Esophagus muscularis mucosa (tissue), 4 donors: Measurements from ENCODE around the gene RASGRF1.
A peak's percentile ranks its signal among the peaks of the same experiment; 100 is the strongest.

Experiments
- EP300 ChIP-seq: sonication (generic); formaldehyde crosslinking; IDR thresholded peaks from one replicate; pipeline ENCODE4 v1.6.1; 2017; ENCODE audit warnings: antibody characterized with exemption
- POLR2A ChIP-seq: fragments of 450-650 bp; IDR thresholded peaks from one replicate; pipeline ENCODE4 v1.6.1; 2017; ENCODE audit warnings: antibody characterized with exemption, moderate library complexity, mild to moderate bottlenecking, low read depth
- TF ChIP-seq, protein P1 (sequence below), 3 experiments: fragments of 200-600 bp in 2 of 3; fragments of 450-650 bp in 1 of 3; sonication (generic) in 2 of 3; IDR thresholded peaks; one replicate each; pipeline ENCODE4 v1.5.1; 2017 to 2019; ENCODE audit warnings: antibody characterized with exemption in 3 of 3, mild to moderate bottlenecking in 2 of 3, moderate library complexity in 1 of 3

DNA sequence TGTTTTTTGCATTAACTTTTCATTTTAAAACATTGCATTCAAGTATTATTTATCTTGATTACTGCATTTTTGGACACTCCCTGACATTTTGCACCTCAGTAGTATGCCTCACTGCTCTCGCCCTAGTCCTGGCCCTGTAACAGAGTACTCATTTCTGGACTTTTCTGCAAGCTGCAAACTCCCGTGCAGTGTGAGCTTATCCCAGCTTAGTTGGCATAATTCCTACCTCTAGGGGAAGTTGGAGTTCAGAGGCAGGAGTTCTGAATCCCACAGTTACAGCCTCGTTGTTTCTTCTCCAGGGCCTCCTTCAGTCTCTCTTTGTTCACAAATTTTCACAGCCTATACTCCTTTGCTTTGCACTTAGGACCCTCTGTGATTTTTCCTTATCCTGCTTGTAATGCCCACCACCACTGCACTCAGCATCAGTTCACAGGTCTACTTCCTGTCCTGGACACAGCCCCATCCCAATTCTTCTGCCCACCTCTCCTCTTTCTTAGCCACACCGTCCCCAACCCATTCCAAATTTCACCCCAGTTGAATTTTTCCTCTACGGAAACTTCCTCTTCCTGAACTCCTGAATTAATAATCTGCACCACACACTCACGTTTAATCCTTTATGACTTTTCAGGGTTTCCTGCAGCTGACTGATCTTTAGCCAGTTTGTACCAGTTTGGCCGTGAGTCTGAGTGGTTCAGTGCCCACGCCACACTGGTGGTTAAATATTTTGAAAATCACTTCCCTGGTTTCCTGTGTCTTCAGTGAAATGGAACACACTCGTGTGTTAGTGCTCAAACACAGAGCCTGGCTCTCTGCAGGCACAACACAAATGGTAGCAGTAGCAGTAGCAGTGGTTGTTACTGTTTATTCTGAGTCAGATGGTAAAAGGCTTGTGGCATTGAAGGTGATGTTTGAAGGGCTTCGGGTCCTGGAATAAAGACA lies 139.4 kb downstream of the RASGRF1 start:
- TF ChIP-seq POLR2A (no peak), EP300 (no peak)
- TF ChIP-seq, protein P1, sequence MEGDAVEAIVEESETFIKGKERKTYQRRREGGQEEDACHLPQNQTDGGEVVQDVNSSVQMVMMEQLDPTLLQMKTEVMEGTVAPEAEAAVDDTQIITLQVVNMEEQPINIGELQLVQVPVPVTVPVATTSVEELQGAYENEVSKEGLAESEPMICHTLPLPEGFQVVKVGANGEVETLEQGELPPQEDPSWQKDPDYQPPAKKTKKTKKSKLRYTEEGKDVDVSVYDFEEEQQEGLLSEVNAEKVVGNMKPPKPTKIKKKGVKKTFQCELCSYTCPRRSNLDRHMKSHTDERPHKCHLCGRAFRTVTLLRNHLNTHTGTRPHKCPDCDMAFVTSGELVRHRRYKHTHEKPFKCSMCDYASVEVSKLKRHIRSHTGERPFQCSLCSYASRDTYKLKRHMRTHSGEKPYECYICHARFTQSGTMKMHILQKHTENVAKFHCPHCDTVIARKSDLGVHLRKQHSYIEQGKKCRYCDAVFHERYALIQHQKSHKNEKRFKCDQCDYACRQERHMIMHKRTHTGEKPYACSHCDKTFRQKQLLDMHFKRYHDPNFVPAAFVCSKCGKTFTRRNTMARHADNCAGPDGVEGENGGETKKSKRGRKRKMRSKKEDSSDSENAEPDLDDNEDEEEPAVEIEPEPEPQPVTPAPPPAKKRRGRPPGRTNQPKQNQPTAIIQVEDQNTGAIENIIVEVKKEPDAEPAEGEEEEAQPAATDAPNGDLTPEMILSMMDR (IDR thresholded peaks at IDR 0.05): peak in 2 of 3 experiments; percentile 8 to 42
